ENCODE measurements around the gene MYO18B.

- TF ChIP-seq POLR2A (IDR thresholded peaks at IDR 0.05; ENCODE audit: low read depth, low read length) (no peak), PAX5 (IDR thresholded peaks at IDR 0.05; ENCODE audit: insufficient read depth, low read length, severe bottlenecking) (no peak), POLR2AphosphoS5 (IDR thresholded peaks at IDR 0.05; ENCODE audit: low read depth, low read length) (no peak), TAF1 (IDR thresholded peaks at IDR 0.05; ENCODE audit: low read depth, low read length) (no peak), SPI1 (IDR thresholded peaks at IDR 0.05; ENCODE audit: low read depth, low read length) (no peak), POU2F2 (IDR thresholded peaks at IDR 0.05; ENCODE audit: low read depth, low read length) (no peak)
Measured at GRCh38 chr22:26031641-26032040, 289.7 kb downstream of the MYO18B start.
